ENCODE data around the gene RGS3. TPM values are rescaled to one million over a fixed set of nuclear protein-coding genes. Genes with fewer than 3 reads are reported as not detected.

The RGS3 gene
- polyA plus RNA-seq, 2 of the 4 experiments (the other 2 are of a cell fraction) = 19.6 to 22.9 TPM

GRCh38 chr9:113536483-113537228 lies 73.1 kb downstream of the RGS3 start:
- Histone ChIP-seq H3K4me1 (no peaks in the 10 kb centered on the region), H3K9me3 (no peaks in the 10 kb centered on the region), H3K4me2 (no peak overlapping the region), H3K4me3 (no peak overlapping the region), H3K27ac (no peak overlapping the region)
- ChIA-PET POLR2A (no interaction called here), CTCF (interaction anchor here (0.7 to 2.5 kb wide), 7 partner anchors 9 to 121 kb away, joined by 3 to 7 read pairs (median 3); no protein-coding TSS in a partner anchor)
- TF ChIP-seq RARB (CRISPR knock-in tag; IDR thresholded peaks at IDR 0.05) (no peak), TFCP2L1 (CRISPR knock-in tag; IDR thresholded peaks at IDR 0.05) (no peak), SREBF2 (IDR thresholded peaks at IDR 0.05) (no peak), FOSL2 (IDR thresholded peaks at IDR 0.05) (no peak), FOSL2 (CRISPR knock-in tag; IDR thresholded peaks at IDR 0.05) (no peak), HDAC2 (IDR thresholded peaks at IDR 0.05) (no peak), SMC3 (IDR thresholded peaks at IDR 0.05) (no peak), ZC3H11A (IDR thresholded peaks at IDR 0.05) (no peak), RFX5 (IDR thresholded peaks at IDR 0.05) (no peak), MAX (IDR thresholded peaks at IDR 0.05) (no peak)
- FAIRE-seq (no peak), DNase-seq (ENCODE audit: low read depth in 1 of 2, low spot score in 1 of 2) (no peak), ATAC-seq (no peak)
- 93% methylated on average over 21 of the region's 21 CpGs for WGBS (ENCODE audit: missing lambda C conversion rate)

GRCh38 chr9:113537229-113537810 lies 73.8 kb downstream of the RGS3 start:
- WGBS (ENCODE audit: missing lambda C conversion rate) = 96% methylated on average over 4 of the region's 7 CpGs
- no peak overlapping the region for H3K4me3 ChIP-seq
- ChIA-PET POLR2A (no interaction called here), CTCF (interaction anchor here (0.7 to 2.5 kb wide), 7 partner anchors 10 to 121 kb away, joined by 3 to 7 read pairs (median 4); no protein-coding TSS in a partner anchor)
- no peak overlapping the region for H3K27ac ChIP-seq
- TF ChIP-seq GATA3 (IDR thresholded peaks at IDR 0.05; ENCODE audit: borderline replicate concordance) (no peak), MYC (IDR thresholded peaks at IDR 0.05; ENCODE audit: borderline replicate concordance, low read length) (no peak), RARB (CRISPR knock-in tag; IDR thresholded peaks at IDR 0.05) (no peak), ZSCAN20 (CRISPR knock-in tag; IDR thresholded peaks at IDR 0.05) (no peak), JUNB (IDR thresholded peaks at IDR 0.05) (no peak), TFCP2L1 (CRISPR knock-in tag; IDR thresholded peaks at IDR 0.05) (no peak), JUN (IDR thresholded peaks at IDR 0.05) (no peak), MAZ (IDR thresholded peaks at IDR 0.05; ENCODE audit: borderline replicate concordance, low read depth, low read length) (no peak), TP53 (CRISPR knock-in tag; IDR thresholded peaks at IDR 0.05) (no peak), KDM5A (IDR thresholded peaks at IDR 0.05) (no peak)
- H3K9me3 ChIP-seq = no peaks in the 10 kb centered on the region
- no peak overlapping the region for H3K4me2 ChIP-seq
- no peak for FAIRE-seq
- no peak for ATAC-seq
- no peak for DNase-seq (ENCODE audit: low read depth in 1 of 2, low spot score in 1 of 2)
- H3K4me1 ChIP-seq = no peaks in the 10 kb centered on the region

- CTCF ChIA-PET = interaction anchor here (1.0 to 1.7 kb wide), 7 partner anchors 11 to 120 kb away, joined by 3 to 5 read pairs (median 3); no protein-coding TSS in a partner anchor
These were observed 74.6 kb downstream of the RGS3 start for GRCh38 chr9:113538131-113538530.

GRCh38 chr9:113538701-113539430 lies 75.3 kb downstream of the RGS3 start:
- WGBS (ENCODE audit: missing lambda C conversion rate) = 97% methylated on average over 12 of the region's 14 CpGs
- TF ChIP-seq CTCF (IDR thresholded peaks at IDR 0.05) (no peak), POLR2AphosphoS2 (conservative IDR thresholded peaks at IDR 0.05; ENCODE audit: low read length) (no peak), E2F6 (IDR thresholded peaks at IDR 0.05; ENCODE audit: borderline replicate concordance, low read depth) (no peak), SREBF2 (IDR thresholded peaks at IDR 0.05) (no peak), MAX (IDR thresholded peaks at IDR 0.05) (no peak), RCOR1 (IDR thresholded peaks at IDR 0.05; ENCODE audit: low read depth, low read length) (no peak), MAFK (IDR thresholded peaks at IDR 0.05; ENCODE audit: partially characterized antibody) (no peak), ESRRA (IDR thresholded peaks at IDR 0.05; ENCODE audit: borderline replicate concordance, low read length) (no peak), RFX5 (IDR thresholded peaks at IDR 0.05) (no peak), CHD4 (IDR thresholded peaks at IDR 0.05; ENCODE audit: borderline replicate concordance) (no peak), RARB (CRISPR knock-in tag; IDR thresholded peaks at IDR 0.05) (no peak)

More at GRCh38 chr9:113538131-113538530, 74.6 kb downstream of the RGS3 start:
- POLR2A ChIA-PET = no interaction called here
- no peak overlapping the region for H3K4me3 ChIP-seq
- no peaks in the 10 kb centered on the region for H3K9me3 ChIP-seq
- H3K4me1 ChIP-seq = no peaks in the 10 kb centered on the region
- FAIRE-seq (no peak), ATAC-seq (no peak), DNase-seq (ENCODE audit: low read depth in 1 of 2, low spot score in 1 of 2) (no peak)
- H3K4me2 ChIP-seq = no peak overlapping the region
- H3K27ac ChIP-seq = no peak overlapping the region
- WGBS (ENCODE audit: missing lambda C conversion rate) = 95% methylated on average over 5 of the region's 5 CpGs
- no peak for TF ChIP-seq KDM5A (IDR thresholded peaks at IDR 0.05)

More at GRCh38 chr9:113538701-113539430, 75.3 kb downstream of the RGS3 start:
- H3K9me3 ChIP-seq = no peaks in the 10 kb centered on the region
- no peak overlapping the region for H3K4me3 ChIP-seq
- POLR2A ChIA-PET = no interaction called here
- no peaks in the 10 kb centered on the region for H3K4me1 ChIP-seq
- H3K27ac ChIP-seq = no peak overlapping the region
- DNase-seq (ENCODE audit: low read depth in 1 of 2, low spot score in 1 of 2) (no peak), FAIRE-seq (no peak), ATAC-seq (no peak)
- no peak overlapping the region for H3K4me2 ChIP-seq
- CTCF ChIA-PET = interaction anchor here (1.0 to 1.7 kb wide), 6 partner anchors 10 to 116 kb away, joined by 3 to 5 read pairs (median 3); no protein-coding TSS in a partner anchor

All from A549 (cell line).